H4 (cell line): ENCODE data around the gene TSPAN13. TPM values are rescaled to one million over a fixed set of nuclear protein-coding genes. Genes with fewer than 3 reads are reported as not detected.
A peak's percentile ranks its signal among the peaks of the same experiment; 100 is the strongest.

Source experiments
- DNase-seq: peaks from one replicate; pipeline ENCODE4 v3.0.0-alpha.2; 2015; ENCODE audit warnings: low spot score
- total RNA-seq: library from RNA; depleted of rRNA; stranded (reverse); fragments of >200 nt; shearing (Covaris generic); gene quantifications from 2 replicates; pipeline ENCODE4 v1.2.3, GENCODE V29; 2014

Gene TSPAN13
- total RNA-seq, 1 experiment from 2014 or later = 80.5 TPM

GRCh38 chr7:16774986-16775385 is 21.4 kb downstream of the TSPAN13 start:
- no peak for DNase-seq

- DNase-seq = no peak
Observed at GRCh38 chr7:16776053-16776452, 22.5 kb downstream of the TSPAN13 start.

GRCh38 chr7:16778476-16778875 is 24.9 kb downstream of the TSPAN13 start:
- no peak for DNase-seq

- no peak for DNase-seq
Observed at GRCh38 chr7:16779051-16779450, 25.5 kb downstream of the TSPAN13 start.

- no peak for DNase-seq
Observed at GRCh38 chr7:16780596-16780995, 27.0 kb downstream of the TSPAN13 start.

- no peak for DNase-seq
Observed at GRCh38 chr7:16785321-16785720, 31.8 kb downstream of the TSPAN13 start.

GRCh38 chr7:16785846-16786245 is 32.3 kb downstream of the TSPAN13 start:
- DNase-seq = no peak

- DNase-seq = no peak
Observed at GRCh38 chr7:16786257-16786656, 32.7 kb downstream of the TSPAN13 start.

- DNase-seq = no peak
Observed at GRCh38 chr7:16787127-16787526, 33.6 kb downstream of the TSPAN13 start.

- no peak for DNase-seq
Observed at GRCh38 chr7:16791071-16791470, 37.5 kb downstream of the TSPAN13 start.

- DNase-seq = no peak
Observed at GRCh38 chr7:16791905-16792698, 38.5 kb downstream of the TSPAN13 start.

GRCh38 chr7:16794986-16795385 is 41.4 kb downstream of the TSPAN13 start:
- no peak for DNase-seq

- DNase-seq = no peak
Observed at GRCh38 chr7:16795624-16796023, 42.1 kb downstream of the TSPAN13 start.

- peak; percentile 86 for DNase-seq
Observed at GRCh38 chr7:16801111-16801542, 47.6 kb downstream of the TSPAN13 start.

GRCh38 chr7:16801579-16801978 is 48.0 kb downstream of the TSPAN13 start:
- no peak for DNase-seq

GRCh38 chr7:16803125-16803524 is 49.6 kb downstream of the TSPAN13 start:
- no peak for DNase-seq

- DNase-seq = no peak
Observed at GRCh38 chr7:16803881-16804673, 50.5 kb downstream of the TSPAN13 start.

GRCh38 chr7:16804674-16805439 is 51.3 kb downstream of the TSPAN13 start, which contains the start of gene AGR2:
Gene AGR2, minus strand, starts transcription at chr7:16804999. Its CDS starts 3,203 bp downstream, at chr7:16801796.
- DNase-seq = no peak

GRCh38 chr7:16805441-16805840 is 51.9 kb downstream of the TSPAN13 start:
- DNase-seq = no peak

- DNase-seq = no peak
Observed at GRCh38 chr7:16810112-16810511, 56.6 kb downstream of the TSPAN13 start.

- DNase-seq = no peak
Observed at GRCh38 chr7:16810573-16810972, 57.0 kb downstream of the TSPAN13 start.

- peak; percentile 37 for DNase-seq
Observed at GRCh38 chr7:16811551-16811950, 58.0 kb downstream of the TSPAN13 start.
